ACC112 (cell line): Measurements from ENCODE around the gene ARHGAP10.

Experiments
- H2AFZ ChIP-seq: fragments of 200-600 bp; sonication (generic); one replicate; pipeline ENCODE4 v1.6.0; 2017; ENCODE audit warnings: antibody characterized with exemption, low read length; ENCODE audit not compliant: unreplicated experiment
- H3K27ac ChIP-seq: fragments of 200-600 bp; sonication (generic); 2 replicates; pipeline ENCODE4 v1.5.1; 2014; ENCODE audit warnings: low read depth, mild to moderate bottlenecking, antibody characterized with exemption, low read length, moderate library complexity
- H3K27me3 ChIP-seq: fragments of 200-600 bp; sonication (generic); 2 replicates; pipeline ENCODE4 v1.6.1; 2014; ENCODE audit warnings: mild to moderate bottlenecking, antibody characterized with exemption, low read length, moderate library complexity, mixed read lengths; ENCODE audit not compliant: insufficient read depth
- H3K36me3 ChIP-seq: fragments of 200-600 bp; sonication (generic); 2 replicates; pipeline ENCODE4 v1.6.1; 2016; ENCODE audit warnings: mild to moderate bottlenecking, antibody characterized with exemption, low read length, moderate library complexity, mixed read lengths; ENCODE audit not compliant: insufficient read depth
- H3K4me1 ChIP-seq: fragments of 200-600 bp; sonication (generic); one replicate; pipeline ENCODE4 v1.6.1; 2016; ENCODE audit warnings: low read length, mixed read lengths; ENCODE audit not compliant: insufficient read depth, unreplicated experiment, control insufficient read depth
- H3K4me3 ChIP-seq: fragments of 200-600 bp; sonication (generic); 2 replicates; pipeline ENCODE4 v1.5.1; 2014; ENCODE audit warnings: mild to moderate bottlenecking, low read depth, low read length
- H3K79me2 ChIP-seq: fragments of 200-600 bp; sonication (generic); one replicate; pipeline ENCODE4 v1.6.0; 2016; ENCODE audit warnings: low read length; ENCODE audit not compliant: control insufficient read depth, unreplicated experiment, insufficient read depth

Gene ARHGAP10

DNA sequence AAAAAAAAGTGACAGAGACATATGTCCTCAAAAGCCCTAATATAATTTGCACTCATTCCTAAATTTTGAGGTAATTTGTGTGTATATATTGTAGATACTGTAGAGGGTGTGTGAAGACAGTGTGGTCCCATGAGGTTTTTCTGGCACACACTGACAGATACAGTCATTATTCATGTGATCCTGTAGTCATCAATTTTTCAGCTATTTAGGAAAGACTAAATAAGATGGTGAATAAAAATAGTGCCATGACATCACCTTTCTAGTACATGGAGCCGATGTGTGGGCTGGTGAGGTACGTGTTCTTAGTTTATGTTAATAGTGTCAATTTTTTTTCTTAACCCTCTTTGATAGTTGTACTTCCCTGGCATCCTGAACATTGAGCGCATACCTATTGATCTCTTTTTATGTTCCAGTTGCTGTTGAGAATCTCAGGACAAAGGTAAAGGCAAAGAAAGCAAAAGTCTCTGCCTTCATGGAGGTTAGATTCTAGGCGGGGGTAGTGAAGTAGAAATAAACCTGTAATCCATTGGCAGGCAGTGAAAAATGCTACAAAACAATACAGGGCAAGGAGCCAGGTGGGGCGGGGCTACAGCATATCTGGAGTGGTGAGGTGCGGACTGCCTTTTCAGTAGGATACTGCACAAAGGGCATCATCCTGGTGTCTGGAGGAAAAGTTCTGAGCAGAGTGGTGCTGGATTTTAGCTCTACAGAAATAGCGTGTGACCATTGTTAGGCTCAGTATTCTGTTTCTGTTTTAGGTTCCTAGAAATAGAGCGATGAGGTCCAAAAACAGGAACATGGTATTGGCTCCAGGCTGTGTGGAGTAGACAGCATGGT, 93.8 kb downstream of the ARHGAP10 start:
- Histone ChIP-seq H3K27ac (peak overlapping the region; percentile 68), H3K79me2 (no peaks in the 10 kb centered on the region), H2AFZ (no peak overlapping the region), H3K36me3 (no peaks in the 10 kb centered on the region), H3K4me1 (peaks cover 57% of the 10 kb centered on the region), H3K27me3 (no peaks in the 10 kb centered on the region), H3K4me3 (no peak overlapping the region)

DNA sequence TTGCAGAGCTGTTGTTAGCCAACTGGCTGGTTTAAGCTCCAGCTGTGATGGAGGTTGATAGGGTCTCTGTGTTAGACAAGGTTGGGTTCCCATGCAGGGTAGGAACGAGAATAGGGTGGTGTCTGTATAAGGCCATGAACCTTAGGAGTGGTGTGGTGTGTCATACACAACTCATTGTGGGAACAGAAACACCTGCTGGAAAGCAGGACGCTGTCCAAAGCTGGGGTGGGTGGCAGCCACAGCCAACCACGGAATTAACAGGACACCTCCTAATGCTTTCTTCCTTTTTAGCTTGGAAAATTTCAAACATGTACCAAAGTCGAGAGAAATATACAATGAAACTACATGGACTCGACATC, 94.4 kb downstream of the ARHGAP10 start:
- peaks cover 60% of the 10 kb centered on the region for H3K4me1 ChIP-seq
- no peaks in the 10 kb centered on the region for H3K36me3 ChIP-seq
- no peaks in the 10 kb centered on the region for H3K79me2 ChIP-seq
- H3K27me3 ChIP-seq = no peaks in the 10 kb centered on the region
- no peak overlapping the region for H2AFZ ChIP-seq
- H3K27ac ChIP-seq = 0 out of 2 replicates have a peak overlapping the region, but pooled peaks have one; percentile 68
- H3K4me3 ChIP-seq = no peak overlapping the region

DNA sequence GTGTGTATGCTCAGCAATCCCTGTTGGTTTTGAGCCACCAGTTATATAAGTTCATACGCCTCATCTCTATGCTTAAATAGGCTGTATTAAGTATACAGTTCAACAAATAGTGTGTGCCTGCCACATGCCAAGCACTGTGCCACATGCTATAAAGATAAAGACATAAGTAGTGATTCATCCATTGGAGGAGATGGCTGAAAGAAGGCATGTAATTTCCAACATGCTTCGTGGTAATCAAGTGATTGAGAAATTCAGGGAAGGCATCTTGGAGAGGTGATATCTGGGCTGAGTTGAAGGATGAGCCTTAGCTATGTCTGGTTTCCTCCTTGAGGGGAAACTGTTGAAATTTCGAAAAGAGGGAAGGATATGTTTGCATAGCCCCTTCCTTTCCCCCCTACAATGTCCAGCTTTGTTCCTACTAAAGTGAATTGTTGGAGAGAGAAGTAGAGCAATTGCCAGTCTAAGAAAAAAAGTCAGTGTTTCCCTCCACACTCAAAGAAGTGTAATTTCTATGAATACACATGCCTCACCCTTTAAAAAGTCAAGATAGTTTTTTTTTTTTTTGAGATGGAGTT, 96.5 kb downstream of the ARHGAP10 start:
- H3K27ac ChIP-seq = peak overlapping the region; percentile 44; the same call in 1 of the 2 replicates
- no peaks in the 10 kb centered on the region for H3K27me3 ChIP-seq
- peaks cover 3% of the 10 kb centered on the region for H3K79me2 ChIP-seq
- H3K36me3 ChIP-seq = no peaks in the 10 kb centered on the region
- H3K4me3 ChIP-seq = no peak overlapping the region
- H3K4me1 ChIP-seq = peaks cover 68% of the 10 kb centered on the region
- H2AFZ ChIP-seq = no peak overlapping the region

DNA sequence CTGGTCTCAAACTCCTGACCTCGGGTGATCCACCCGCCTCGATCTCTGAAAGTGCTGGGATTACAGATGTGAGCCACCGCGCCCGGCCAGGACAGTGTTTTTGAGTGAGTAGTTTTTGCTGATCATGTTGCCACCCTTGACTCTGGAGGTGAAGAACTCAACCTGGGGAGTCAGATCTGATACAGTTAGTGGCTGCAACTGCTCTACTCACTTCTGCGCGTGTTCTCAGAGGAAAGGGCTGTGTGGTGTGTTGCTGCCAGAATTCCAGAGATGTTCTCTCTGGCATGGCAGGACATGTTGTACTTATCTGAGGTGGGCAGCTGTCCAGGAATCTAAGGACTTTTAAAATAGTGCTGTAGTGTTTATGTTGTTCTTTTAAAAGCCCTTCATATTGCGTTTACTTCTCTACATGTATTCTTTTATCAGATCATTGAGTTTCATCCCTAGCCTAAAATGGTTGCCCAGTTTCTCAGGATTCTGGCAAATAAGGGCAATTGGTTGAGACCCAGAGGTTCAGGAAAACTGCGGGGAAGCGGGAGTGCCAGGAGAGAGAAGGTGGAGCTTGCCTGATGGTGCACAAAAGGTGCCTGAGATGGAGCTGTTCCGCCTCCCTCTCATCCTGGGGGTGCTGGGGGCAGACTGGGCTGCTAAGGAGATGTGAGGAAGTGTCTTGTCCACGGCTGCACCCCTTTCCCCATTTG, 97.7 kb downstream of the ARHGAP10 start:
- Histone ChIP-seq H3K27ac (peak overlapping the region; percentile 97), H3K4me1 (peaks cover 67% of the 10 kb centered on the region), H3K79me2 (peaks cover 3% of the 10 kb centered on the region), H3K4me3 (no peak overlapping the region; the same call in 1 of the 2 replicates), H3K27me3 (no peaks in the 10 kb centered on the region), H2AFZ (no peak overlapping the region), H3K36me3 (no peaks in the 10 kb centered on the region)

DNA sequence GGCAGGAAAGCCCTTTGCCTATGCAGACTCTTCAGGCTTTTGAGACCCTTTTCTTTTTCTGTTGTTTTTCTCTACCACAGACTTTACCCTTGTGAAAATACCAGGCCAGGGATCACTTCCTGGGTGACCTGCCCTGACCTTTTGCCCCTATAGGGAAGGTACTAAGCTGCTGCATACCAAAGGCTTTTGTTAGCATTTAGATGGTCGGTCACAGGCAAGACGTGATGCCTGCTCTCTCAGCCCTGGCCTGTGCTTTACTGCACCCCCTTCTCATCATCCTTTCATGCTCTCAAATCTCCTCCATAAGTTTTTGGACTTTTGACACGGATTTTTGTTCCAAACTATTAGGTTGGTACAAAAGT, 98.2 kb downstream of the ARHGAP10 start:
- H3K27ac ChIP-seq = peak overlapping the region; percentile 97

DNA sequence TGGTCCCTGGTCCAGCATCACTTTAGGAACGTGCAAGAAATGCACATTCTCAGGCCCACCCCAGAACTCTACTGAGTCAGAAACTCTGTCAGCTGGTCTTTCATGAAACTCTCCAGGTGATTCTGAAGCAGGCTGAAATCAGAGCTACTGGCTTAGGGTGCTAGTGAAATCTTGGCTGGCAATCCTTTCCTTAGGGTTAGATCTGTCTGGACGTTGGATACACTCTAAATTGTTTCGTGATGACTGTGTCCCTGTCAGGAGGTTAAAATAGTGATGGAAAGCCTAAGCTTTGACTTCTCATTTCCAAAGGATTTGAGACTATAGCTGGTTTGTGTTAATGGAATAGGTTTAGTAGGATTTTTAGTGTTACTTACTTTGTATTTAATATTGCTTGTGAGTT, 99.1 kb downstream of the ARHGAP10 start:
- H3K36me3 ChIP-seq = no peaks in the 10 kb centered on the region
- no peaks in the 10 kb centered on the region for H3K27me3 ChIP-seq
- no peak overlapping the region for H3K4me3 ChIP-seq
- H3K79me2 ChIP-seq = peaks cover 3% of the 10 kb centered on the region
- no peak overlapping the region for H2AFZ ChIP-seq
- peaks cover 63% of the 10 kb centered on the region for H3K4me1 ChIP-seq
- H3K27ac ChIP-seq = peak overlapping the region; percentile 97

More for the DNA sequence above, 98.2 kb downstream of the ARHGAP10 start:
- no peak overlapping the region for H2AFZ ChIP-seq
- no peaks in the 10 kb centered on the region for H3K27me3 ChIP-seq
- H3K79me2 ChIP-seq = peaks cover 3% of the 10 kb centered on the region
- H3K4me1 ChIP-seq = peaks cover 64% of the 10 kb centered on the region
- no peaks in the 10 kb centered on the region for H3K36me3 ChIP-seq
- no peak overlapping the region for H3K4me3 ChIP-seq

DNA sequence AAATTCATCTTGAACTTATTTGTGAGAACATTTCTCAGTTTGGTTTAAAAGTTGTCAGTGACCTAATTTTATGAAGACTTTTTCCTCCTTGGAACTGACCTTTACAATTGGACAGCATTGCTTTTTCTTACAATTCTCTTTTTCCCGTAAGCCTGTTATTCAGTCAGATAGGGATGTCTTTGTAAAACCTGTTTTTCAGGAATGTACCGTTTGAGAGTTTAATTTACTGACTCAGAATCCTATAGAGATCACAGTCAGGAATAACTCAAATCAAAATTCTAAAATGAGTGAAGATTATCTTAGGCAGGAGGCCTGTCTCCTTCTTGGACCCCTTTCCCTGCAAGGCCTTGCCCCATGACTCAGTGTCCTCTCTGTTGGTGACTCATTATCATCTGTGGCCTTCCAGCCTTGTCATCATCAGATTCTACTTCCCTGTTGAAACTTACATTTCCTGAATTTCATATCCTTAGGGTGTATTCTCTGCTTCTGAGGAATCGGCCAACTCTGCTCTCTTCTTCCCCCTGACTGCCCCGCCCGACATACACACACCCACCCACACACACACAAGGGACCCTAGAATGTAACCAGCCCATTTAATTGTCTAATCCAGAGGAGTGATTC, 99.8 kb downstream of the ARHGAP10 start:
- Histone ChIP-seq H3K4me1 (peaks cover 63% of the 10 kb centered on the region), H3K27ac (peak overlapping the region; percentile 97), H3K27me3 (no peaks in the 10 kb centered on the region), H3K36me3 (no peaks in the 10 kb centered on the region), H3K79me2 (peaks cover 3% of the 10 kb centered on the region), H3K4me3 (peak overlapping the region; percentile 28; the same call in 1 of the 2 replicates), H2AFZ (peak overlapping the region; percentile 64)

DNA sequence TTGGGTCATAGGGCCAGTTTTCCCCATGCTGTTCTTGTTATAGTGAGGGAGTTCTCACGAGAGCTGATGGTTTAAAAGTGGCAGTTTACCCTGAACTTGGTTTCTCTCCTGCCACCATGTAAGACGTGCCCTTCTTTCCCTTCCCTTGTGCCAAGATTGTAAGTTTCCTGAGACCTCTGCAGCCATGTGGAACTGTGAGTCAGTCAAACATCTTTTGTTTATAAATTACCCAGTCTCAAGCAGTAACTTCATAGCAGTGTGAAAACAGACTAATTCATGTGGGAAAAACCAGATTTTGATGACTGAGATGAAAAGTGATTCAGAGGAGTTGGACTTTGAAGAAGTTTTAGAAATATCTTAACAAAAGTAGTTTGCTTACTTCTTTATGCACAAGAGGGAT, 101.4 kb downstream of the ARHGAP10 start:
- H3K79me2 ChIP-seq = peaks cover 3% of the 10 kb centered on the region
- no peaks in the 10 kb centered on the region for H3K27me3 ChIP-seq
- peaks cover 60% of the 10 kb centered on the region for H3K4me1 ChIP-seq
- H3K27ac ChIP-seq = peak overlapping the region; percentile 97
- H2AFZ ChIP-seq = no peak overlapping the region
- no peaks in the 10 kb centered on the region for H3K36me3 ChIP-seq
- no peak overlapping the region for H3K4me3 ChIP-seq

DNA sequence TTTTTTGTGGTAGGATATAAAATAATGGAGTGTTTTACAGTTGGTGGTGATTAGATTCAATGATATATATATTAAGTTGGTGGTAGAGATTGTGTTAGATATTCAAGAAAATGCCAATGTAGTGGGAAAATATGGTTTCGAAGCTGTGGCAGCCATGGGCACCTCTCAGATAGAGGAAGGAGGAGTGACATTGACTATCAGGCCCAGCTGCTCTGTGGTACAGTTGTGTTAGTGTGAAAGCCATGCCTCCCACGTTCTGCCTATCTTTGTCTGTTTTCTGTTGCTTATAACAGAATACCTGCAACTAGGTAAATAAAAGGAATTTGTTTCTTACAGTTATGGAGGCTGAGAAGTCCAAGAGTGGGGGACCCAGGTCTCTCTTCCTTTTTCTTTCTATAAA, 101.9 kb downstream of the ARHGAP10 start:
- H3K79me2 ChIP-seq = peaks cover 3% of the 10 kb centered on the region
- no peaks in the 10 kb centered on the region for H3K36me3 ChIP-seq
- no peak overlapping the region for H3K4me3 ChIP-seq
- H3K27me3 ChIP-seq = no peaks in the 10 kb centered on the region
- H3K27ac ChIP-seq = peak overlapping the region; percentile 97
- peaks cover 55% of the 10 kb centered on the region for H3K4me1 ChIP-seq
- no peak overlapping the region for H2AFZ ChIP-seq

DNA sequence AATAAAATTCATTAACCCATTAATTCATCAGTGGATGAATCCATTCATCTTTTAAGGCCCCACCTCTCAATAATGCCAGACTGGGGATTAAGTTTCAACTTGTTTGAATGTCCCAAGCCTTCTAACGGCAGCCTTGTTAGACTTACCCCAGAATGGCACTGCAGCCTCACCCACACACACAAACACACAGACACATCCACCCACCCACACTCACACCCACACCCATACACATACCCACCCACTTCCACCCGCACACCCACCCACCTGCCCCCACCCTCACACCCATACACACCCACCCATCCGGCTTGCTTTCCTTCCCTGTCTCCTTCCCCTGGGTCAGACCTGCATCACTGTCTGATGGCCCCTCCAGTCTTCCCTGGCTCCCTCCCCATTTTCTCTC, 102.6 kb downstream of the ARHGAP10 start:
- no peaks in the 10 kb centered on the region for H3K27me3 ChIP-seq
- H3K79me2 ChIP-seq = peaks cover 3% of the 10 kb centered on the region
- no peaks in the 10 kb centered on the region for H3K36me3 ChIP-seq
- no peak overlapping the region for H2AFZ ChIP-seq
- peaks cover 51% of the 10 kb centered on the region for H3K4me1 ChIP-seq
- no peak overlapping the region for H3K27ac ChIP-seq
- no peak overlapping the region for H3K4me3 ChIP-seq
